Dermis microvascular lymphatic vessel endothelial cell (primary cell): Measurements from ENCODE around the gene ZNF839. TPM values are rescaled to one million over a fixed set of nuclear protein-coding genes. Genes with fewer than 3 reads are reported as not detected.

ENCODE experiments used
- DNase-seq, 2 donors: peaks; one replicate each; pipeline versions ENCODE4 v3.0.0 to v3.0.0-alpha.2; 2010; ENCODE audit warnings: low read depth in 2 of 2
- total RNA-seq: library from RNA; depleted of rRNA; stranded (reverse); fragments of >200 nt; gene quantifications from 2 replicates; pipeline ENCODE4 v1.2.1, GENCODE V29; 2014

ZNF839 gene
- total RNA-seq, 1 donor from 2014 or later = 4.5 TPM

DNA sequence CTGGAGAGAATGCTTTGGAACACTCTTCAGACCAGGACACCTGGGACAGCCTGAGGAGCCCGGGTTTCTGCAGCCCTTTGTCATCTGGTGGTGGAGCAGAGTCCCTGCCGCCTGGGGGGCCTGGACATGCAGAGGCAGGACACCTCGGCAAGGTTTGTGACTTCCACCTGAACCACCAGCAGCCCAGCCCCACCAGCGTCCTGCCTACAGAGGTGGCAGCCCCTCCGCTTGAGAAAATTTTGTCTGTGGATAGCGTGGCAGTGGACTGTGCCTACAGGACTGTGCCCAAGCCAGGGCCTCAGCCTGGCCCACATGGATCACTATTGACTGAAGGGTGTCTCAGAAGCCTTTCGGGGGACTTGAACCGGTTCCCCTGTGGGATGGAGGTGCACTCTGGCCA lies 22.0 kb downstream of the ZNF839 start:
- no peak for DNase-seq

DNA sequence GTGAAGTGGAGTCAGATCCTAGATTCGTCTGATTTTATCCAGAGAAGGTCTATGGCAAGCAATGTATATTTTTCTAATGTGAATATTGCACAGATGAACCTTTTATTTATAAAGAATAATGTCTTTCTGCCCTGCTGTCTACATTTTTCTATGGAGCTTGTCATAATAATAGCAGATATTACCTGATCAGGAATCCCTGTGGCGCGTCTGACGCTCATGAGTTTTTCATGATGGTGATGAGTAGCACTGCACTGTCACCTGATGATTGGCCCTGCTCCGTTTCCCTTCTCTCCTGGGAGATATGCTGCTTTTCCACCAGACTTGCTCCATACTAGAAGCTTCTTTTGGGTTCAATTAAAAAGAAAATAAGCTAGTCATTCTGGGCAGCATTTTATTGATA lies 22.7 kb downstream of the ZNF839 start:
- no peak for DNase-seq

- DNase-seq = no peak
Measured at GRCh38 chr14:102344084-102344483, 24.5 kb downstream of the ZNF839 start.

GRCh38 chr14:102344485-102344884 lies 24.9 kb downstream of the ZNF839 start:
- no peak for DNase-seq

DNA sequence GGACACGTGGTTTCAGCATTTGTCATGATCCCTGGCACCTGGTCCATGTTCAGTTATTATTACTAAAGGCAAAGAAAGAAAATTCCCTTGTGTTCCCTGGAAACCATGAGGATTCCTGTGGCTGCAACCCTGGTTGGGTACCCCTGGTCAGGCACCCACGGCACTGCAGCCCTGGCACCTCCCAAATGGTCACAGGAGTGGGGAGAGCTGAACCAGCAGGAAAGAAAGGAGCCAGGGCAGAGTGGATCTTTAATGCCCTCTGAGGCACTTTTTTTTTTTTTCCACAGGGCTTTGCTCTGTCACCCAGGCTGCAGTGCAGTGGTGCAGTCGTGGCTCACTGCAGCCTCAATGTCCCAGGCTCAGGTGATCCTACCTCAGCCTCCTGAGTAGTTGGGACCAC lies 25.7 kb downstream of the ZNF839 start:
- no peak for DNase-seq

DNA sequence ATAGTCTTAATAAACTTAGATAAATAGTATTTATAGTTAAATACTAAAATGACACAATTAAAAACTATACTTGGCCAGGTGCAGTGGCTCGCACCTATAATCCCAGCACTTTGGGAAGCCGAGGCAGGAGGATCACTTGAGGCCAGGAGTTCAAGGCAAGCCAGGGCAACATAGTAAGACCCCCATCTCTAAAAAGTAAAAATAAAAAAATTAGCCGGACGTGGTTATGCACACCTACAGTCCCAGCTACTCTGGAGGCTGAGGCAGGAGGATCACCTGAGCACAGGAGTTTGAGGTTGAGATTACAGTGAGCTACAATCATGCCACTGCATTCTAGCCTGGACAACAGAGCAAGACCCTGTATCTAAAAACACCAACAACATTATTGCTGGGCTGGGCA lies 27.1 kb downstream of the ZNF839 start:
- DNase-seq = no peak

GRCh38 chr14:102348376-102348775 lies 28.8 kb downstream of the ZNF839 start:
- DNase-seq = no peak

GRCh38 chr14:102351023-102351422 lies 31.5 kb downstream of the ZNF839 start:
- peak; percentile 39 to 91 for DNase-seq

DNA sequence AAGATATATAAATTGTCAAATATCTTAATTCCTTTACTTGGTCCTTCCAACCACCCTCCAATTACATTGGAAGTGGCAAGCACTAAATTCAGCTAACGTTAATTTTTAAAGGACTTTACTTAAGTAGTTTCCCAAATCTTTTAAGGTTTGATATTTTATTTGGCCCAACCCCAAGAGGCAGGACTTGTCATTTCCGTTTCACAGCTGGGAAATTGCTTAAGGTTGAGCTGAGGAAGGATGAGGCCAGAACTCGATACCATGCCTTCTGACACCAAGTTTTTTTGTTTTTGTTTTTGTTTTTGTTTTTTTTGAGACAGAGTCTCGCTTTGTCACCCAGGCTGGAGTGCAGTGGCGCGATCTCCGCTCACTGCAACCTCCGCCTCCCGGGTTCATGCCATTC lies 32.0 kb downstream of the ZNF839 start:
- DNase-seq = peak in 1 of 2 donors; percentile 73

DNA sequence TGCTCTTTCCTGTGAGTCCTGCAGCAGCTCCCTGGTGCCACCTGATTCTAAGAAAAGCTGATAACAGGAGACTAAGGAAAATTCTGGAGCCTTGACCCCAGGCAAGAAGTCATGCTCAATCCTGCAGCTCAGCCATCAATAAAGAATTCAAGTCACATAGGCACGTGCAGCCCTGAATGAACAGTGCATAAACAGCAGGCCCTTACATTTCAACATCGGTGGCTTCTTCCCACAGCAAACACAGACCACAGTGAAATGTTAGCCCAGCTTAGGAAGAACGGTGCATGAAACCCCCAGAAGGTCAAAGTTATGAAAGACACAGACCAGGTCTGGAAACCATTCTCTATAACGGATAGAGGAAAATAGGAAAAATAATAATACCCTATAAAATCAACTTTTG lies 32.7 kb downstream of the ZNF839 start:
- DNase-seq = no peak

DNA sequence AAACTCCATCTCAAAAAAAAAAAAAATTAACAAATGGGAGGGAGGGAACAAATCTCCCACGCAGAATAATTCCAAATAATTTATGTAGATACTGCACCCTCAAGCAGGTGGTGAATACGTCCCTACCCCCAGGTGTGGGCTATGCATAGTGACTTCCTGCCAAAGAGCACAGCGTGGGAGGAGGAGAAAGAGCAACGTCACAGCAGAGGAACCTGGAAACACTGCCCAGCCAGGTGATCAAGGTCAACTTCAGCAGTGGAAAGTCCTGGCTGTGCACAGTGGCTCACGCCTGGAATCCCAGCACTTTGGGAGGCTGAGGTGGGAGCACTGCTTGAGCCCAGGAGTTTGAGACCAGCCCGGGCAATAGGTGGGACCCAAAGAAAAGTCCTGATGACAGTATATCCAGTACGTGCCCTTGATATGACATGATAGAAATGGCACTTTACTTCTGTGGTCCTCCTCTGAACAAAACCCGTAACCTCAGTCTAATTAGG lies 33.6 kb downstream of the ZNF839 start:
- DNase-seq = no peak

GRCh38 chr14:102356280-102356679 lies 36.7 kb downstream of the ZNF839 start:
- DNase-seq = no peak

GRCh38 chr14:102359341-102359740 lies 39.8 kb downstream of the ZNF839 start:
- DNase-seq = no peak

- DNase-seq = no peak
Measured at GRCh38 chr14:102360388-102360787, 40.8 kb downstream of the ZNF839 start.

- DNase-seq = peak; percentile 2 to 27
Measured at GRCh38 chr14:102362084-102362483, 42.5 kb downstream of the ZNF839 start.

- peak; percentile 83 to 96 for DNase-seq
Measured at GRCh38 chr14:102362545-102363181, 43.1 kb downstream of the ZNF839 start, which contains the start of the genes CINP and TECPR2. Gene CINP, minus strand, starts transcription at chr14:102362890. Its CDS starts 39 bp downstream, at chr14:102362851. Gene TECPR2, plus strand, starts transcription at chr14:102362941. Its CDS starts 13,781 bp downstream, at chr14:102376722.

DNA sequence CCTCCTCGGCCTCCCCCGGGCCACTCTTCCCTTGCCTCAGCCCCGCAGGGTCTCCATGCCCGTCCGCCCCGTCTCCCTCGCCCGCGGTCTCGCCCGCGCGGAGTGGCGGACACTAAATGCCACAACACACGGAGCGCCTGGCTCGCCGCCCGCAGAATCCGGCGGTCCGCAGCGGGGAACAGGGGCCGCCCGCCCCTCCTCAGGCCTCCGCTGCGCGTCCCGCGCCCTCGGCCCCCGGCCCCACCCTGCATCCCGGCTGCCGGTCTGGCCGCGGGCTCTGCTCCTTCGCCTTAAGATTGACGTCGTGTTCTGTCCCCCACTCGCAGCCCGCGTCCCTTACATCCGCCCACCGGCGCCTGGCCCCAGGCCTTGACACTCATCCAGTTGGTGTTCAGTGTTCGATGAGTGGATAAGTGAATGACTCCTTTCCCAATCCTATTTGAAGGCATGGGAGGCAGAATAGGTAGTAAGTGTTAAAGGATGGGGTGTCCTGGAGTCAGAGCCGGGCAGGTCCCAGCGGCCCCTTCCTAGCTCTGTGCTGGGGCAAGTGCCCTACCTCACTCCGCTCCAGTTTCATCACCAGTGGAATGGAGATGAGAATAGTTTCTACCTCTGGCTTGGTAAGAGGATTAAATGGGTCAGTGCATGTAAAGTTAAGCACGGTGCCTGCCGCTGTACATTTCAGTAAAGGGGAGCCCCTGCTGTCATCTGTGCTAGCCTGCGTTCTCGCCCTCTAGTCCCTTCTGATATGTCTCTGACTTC lies 43.8 kb downstream of the ZNF839 start:
- peak; percentile 2 to 48 for DNase-seq

- no peak for DNase-seq
Measured at GRCh38 chr14:102370305-102370809, 50.8 kb downstream of the ZNF839 start.

GRCh38 chr14:102371361-102371760 lies 51.8 kb downstream of the ZNF839 start:
- DNase-seq = no peak

GRCh38 chr14:102373110-102373509 lies 53.6 kb downstream of the ZNF839 start:
- no peak for DNase-seq

GRCh38 chr14:102374264-102374663 lies 54.7 kb downstream of the ZNF839 start:
- no peak for DNase-seq

DNA sequence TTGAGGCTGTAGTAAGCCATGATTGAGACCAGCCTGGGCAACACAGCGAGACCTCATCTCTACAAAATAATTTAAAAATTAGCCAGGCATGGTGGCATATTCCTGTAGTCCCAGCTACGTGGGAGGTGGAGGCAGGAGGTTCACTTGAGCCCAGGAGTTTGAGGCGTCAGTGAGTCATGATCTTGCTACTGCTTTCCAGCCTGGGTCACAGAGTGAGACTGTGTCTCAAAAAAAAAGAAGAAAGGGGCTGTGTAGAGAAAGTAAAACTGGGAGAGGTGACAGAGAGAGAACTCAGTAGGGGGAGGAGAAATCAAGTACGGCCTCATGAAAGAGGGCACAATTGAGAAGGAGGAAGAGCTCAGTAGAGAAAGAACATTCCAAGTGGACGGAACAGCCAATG lies 55.6 kb downstream of the ZNF839 start:
- no peak for DNase-seq

- DNase-seq = no peak
Measured at GRCh38 chr14:102377696-102378095, 58.1 kb downstream of the ZNF839 start.
